A549 (cell line): ENCODE results near the gene TRAPPC3.

ENCODE experiments used
- CEBPB ChIP-seq, 2 experiments: fragments of >200 bp in 1 of 2; sonication (Bioruptor Twin) in 1 of 2; formaldehyde crosslinking in 1 of 2; IDR thresholded peaks; 2 replicates each; pipeline ENCODE4 v1.6.1; 2012 to 2016
- GATA3 ChIP-seq: IDR thresholded peaks from 2 replicates; pipeline ENCODE4 v1.6.1; 2012; ENCODE audit warnings: borderline replicate concordance
- MAFK ChIP-seq: fragments of 450-650 bp; IDR thresholded peaks from 2 replicates; pipeline ENCODE4 v1.6.1; 2014; ENCODE audit not compliant: partially characterized antibody
- MAZ ChIP-seq: fragments of 150-350 bp; IDR thresholded peaks from 2 replicates; pipeline ENCODE4 v1.6.1; 2014; ENCODE audit warnings: antibody characterized with exemption, low read depth, low read length, borderline replicate concordance
- POLR2A ChIP-seq: IDR thresholded peaks from 2 replicates; pipeline ENCODE4 v1.6.1; 2012; ENCODE audit warnings: mild to moderate bottlenecking, low read length
- POLR2AphosphoS2 ChIP-seq: conservative IDR thresholded peaks from 2 replicates; pipeline ENCODE4 v1.6.1; 2012; ENCODE audit warnings: low read length, improper control_type of control experiment, inconsistent platforms
- RCOR1 ChIP-seq: fragments of 150-350 bp; IDR thresholded peaks from 2 replicates; pipeline ENCODE4 v1.6.1; 2014; ENCODE audit warnings: antibody characterized with exemption, low read length, low read depth
- SMC3 ChIP-seq: fragments of >200 bp; sonication (Bioruptor Twin); formaldehyde crosslinking; IDR thresholded peaks from 3 replicates; pipeline ENCODE4 v1.6.1; 2018; ENCODE audit warnings: inconsistent platforms
- USF2 ChIP-seq: fragments of 450-650 bp; IDR thresholded peaks from 2 replicates; pipeline ENCODE4 v1.6.1; 2014; ENCODE audit warnings: antibody characterized with exemption
- ZFP36 ChIP-seq: fragments of 450-650 bp; IDR thresholded peaks from 2 replicates; pipeline ENCODE4 v1.6.1; 2014; ENCODE audit warnings: borderline replicate concordance; ENCODE audit not compliant: partially characterized antibody
- TF ChIP-seq, protein P1 (sequence below): fragments of >200 bp; sonication (Bioruptor Twin); formaldehyde crosslinking; IDR thresholded peaks from 3 replicates; pipeline ENCODE4 v1.5.1; 2016
- TF ChIP-seq, protein P2 (sequence below): IDR thresholded peaks from 2 replicates; pipeline ENCODE4 v1.6.1; 2012
- TF ChIP-seq, protein P3 (sequence below): fragments of 200-600 bp; sonication (generic); IDR thresholded peaks from 2 replicates; pipeline ENCODE4 v1.6.1; 2016; ENCODE audit warnings: antibody characterized with exemption, mild to moderate bottlenecking, moderate library complexity
- TF ChIP-seq, protein P4 (sequence below): fragments of 250-450 bp; sonication (Bioruptor Pico); IDR thresholded peaks from 2 replicates; pipeline ENCODE4 v1.5.0; 2021; ENCODE audit warnings: mild to moderate bottlenecking, moderate library complexity, borderline replicate concordance

- TF ChIP-seq, protein P1, sequence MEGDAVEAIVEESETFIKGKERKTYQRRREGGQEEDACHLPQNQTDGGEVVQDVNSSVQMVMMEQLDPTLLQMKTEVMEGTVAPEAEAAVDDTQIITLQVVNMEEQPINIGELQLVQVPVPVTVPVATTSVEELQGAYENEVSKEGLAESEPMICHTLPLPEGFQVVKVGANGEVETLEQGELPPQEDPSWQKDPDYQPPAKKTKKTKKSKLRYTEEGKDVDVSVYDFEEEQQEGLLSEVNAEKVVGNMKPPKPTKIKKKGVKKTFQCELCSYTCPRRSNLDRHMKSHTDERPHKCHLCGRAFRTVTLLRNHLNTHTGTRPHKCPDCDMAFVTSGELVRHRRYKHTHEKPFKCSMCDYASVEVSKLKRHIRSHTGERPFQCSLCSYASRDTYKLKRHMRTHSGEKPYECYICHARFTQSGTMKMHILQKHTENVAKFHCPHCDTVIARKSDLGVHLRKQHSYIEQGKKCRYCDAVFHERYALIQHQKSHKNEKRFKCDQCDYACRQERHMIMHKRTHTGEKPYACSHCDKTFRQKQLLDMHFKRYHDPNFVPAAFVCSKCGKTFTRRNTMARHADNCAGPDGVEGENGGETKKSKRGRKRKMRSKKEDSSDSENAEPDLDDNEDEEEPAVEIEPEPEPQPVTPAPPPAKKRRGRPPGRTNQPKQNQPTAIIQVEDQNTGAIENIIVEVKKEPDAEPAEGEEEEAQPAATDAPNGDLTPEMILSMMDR: no peak
- TF ChIP-seq, protein P2, sequence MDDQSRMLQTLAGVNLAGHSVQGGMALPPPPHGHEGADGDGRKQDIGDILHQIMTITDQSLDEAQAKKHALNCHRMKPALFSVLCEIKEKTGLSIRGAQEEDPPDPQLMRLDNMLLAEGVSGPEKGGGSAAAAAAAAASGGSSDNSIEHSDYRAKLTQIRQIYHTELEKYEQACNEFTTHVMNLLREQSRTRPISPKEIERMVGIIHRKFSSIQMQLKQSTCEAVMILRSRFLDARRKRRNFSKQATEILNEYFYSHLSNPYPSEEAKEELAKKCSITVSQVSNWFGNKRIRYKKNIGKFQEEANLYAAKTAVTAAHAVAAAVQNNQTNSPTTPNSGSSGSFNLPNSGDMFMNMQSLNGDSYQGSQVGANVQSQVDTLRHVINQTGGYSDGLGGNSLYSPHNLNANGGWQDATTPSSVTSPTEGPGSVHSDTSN: no peak
- TF ChIP-seq, protein P3, sequence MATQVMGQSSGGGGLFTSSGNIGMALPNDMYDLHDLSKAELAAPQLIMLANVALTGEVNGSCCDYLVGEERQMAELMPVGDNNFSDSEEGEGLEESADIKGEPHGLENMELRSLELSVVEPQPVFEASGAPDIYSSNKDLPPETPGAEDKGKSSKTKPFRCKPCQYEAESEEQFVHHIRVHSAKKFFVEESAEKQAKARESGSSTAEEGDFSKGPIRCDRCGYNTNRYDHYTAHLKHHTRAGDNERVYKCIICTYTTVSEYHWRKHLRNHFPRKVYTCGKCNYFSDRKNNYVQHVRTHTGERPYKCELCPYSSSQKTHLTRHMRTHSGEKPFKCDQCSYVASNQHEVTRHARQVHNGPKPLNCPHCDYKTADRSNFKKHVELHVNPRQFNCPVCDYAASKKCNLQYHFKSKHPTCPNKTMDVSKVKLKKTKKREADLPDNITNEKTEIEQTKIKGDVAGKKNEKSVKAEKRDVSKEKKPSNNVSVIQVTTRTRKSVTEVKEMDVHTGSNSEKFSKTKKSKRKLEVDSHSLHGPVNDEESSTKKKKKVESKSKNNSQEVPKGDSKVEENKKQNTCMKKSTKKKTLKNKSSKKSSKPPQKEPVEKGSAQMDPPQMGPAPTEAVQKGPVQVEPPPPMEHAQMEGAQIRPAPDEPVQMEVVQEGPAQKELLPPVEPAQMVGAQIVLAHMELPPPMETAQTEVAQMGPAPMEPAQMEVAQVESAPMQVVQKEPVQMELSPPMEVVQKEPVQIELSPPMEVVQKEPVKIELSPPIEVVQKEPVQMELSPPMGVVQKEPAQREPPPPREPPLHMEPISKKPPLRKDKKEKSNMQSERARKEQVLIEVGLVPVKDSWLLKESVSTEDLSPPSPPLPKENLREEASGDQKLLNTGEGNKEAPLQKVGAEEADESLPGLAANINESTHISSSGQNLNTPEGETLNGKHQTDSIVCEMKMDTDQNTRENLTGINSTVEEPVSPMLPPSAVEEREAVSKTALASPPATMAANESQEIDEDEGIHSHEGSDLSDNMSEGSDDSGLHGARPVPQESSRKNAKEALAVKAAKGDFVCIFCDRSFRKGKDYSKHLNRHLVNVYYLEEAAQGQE: no peak
- TF ChIP-seq POLR2A: no peak
- no peak for TF ChIP-seq SMC3
- TF ChIP-seq MAFK: no peak
- TF ChIP-seq RCOR1: no peak
- no peak for TF ChIP-seq GATA3
- TF ChIP-seq ZFP36: no peak
- no peak for TF ChIP-seq POLR2AphosphoS2
- no peak for TF ChIP-seq CEBPB (IDR thresholded peaks at IDR 0.05)
- TF ChIP-seq USF2: no peak
- TF ChIP-seq, protein P4, sequence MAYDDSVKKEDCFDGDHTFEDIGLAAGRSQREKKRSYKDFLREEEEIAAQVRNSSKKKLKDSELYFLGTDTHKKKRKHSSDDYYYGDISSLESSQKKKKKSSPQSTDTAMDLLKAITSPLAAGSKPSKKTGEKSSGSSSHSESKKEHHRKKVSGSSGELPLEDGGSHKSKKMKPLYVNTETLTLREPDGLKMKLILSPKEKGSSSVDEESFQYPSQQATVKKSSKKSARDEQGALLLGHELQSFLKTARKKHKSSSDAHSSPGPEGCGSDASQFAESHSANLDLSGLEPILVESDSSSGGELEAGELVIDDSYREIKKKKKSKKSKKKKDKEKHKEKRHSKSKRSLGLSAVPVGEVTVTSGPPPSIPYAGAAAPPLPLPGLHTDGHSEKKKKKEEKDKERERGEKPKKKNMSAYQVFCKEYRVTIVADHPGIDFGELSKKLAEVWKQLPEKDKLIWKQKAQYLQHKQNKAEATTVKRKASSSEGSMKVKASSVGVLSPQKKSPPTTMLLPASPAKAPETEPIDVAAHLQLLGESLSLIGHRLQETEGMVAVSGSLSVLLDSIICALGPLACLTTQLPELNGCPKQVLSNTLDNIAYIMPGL (CRISPR knock-in tag): no peak
- TF ChIP-seq MAZ: no peak
Measured at GRCh38 chr1:36111151-36111550, 38.1 kb downstream of the TRAPPC3 start.
